Brain pericyte (primary cell): ENCODE data around the gene MICAL3.
"Not testable (repeated sequence)": the region's sequence is repeated elsewhere in the genome, so short reads cannot be mapped to it uniquely, and the experiment has no call there.

ENCODE experiments used
- DNase-seq: peaks from one replicate; pipeline ENCODE4 v3.0.0-alpha.2; 2012; ENCODE audit warnings: low read depth, low spot score

Gene MICAL3

GRCh38 chr22:17939011-17939410, 85.3 kb downstream of the MICAL3 start:
- no peak for DNase-seq

- no peak for DNase-seq
These were observed 85.9 kb downstream of the MICAL3 start for GRCh38 chr22:17938484-17938924.

DNA sequence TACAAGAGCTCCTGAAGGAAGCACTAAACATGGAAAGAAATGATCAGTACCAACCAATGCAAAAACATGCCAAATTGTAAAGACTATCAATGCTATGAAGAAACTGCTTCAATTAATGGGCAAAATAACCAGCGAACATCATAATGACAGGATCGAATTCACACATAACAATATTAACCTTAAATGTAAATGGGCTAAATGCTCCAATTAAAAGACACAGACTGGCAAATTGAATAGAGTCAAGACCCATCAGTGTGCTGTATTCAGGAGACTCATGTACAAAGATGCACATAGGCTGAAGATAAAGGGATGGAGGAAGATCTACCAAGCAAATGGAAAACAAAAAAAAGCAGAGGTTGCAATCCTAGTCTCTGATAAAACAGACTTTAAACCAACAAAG, 91.9 kb downstream of the MICAL3 start:
- not testable (repeated sequence) for DNase-seq

- no peak for DNase-seq
These were observed 92.9 kb downstream of the MICAL3 start for GRCh38 chr22:17931400-17931825.

DNA sequence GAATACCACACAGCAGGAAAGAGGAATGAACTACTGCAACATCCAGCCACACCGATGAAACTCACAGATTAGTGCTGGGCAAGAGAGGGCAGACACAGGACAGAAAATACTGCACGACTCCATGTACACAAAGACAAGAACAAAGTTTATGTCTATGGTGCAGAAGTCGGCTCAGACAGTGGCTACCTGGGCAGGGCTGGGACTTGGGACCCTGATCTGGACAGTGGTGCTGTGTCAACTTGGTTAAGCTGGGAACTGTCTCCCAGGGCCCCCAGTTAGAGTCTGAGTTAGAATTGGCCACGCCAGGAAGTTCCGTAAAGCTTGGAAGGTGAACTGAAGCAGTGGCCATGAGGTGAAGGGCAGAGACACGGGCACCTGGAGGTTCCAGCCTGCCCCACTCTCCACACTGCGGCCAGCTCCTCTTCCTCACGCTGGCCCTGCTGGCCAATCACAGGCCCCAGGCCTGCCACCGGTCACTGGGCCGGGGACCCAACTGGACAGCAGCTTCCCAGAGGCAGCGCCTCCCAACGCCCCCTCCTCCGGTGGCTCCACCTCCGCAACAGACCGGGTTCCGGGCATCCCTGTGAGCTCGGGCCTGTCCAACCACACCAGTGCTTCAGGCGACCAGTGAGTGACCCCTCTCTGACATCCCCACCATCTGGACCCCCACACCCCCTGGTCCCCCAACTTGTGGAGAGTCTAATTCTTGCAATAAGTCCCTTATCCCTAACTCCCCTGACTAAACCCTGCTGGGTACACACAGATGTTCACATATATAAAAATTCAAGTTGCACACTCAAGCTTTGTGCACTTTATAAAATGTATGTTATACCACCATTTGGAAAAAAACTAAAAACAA, 93.7 kb downstream of the MICAL3 start:
- no peak for DNase-seq

- no peak for DNase-seq
These were observed 94.5 kb downstream of the MICAL3 start for GRCh38 chr22:17929909-17930308.

DNA sequence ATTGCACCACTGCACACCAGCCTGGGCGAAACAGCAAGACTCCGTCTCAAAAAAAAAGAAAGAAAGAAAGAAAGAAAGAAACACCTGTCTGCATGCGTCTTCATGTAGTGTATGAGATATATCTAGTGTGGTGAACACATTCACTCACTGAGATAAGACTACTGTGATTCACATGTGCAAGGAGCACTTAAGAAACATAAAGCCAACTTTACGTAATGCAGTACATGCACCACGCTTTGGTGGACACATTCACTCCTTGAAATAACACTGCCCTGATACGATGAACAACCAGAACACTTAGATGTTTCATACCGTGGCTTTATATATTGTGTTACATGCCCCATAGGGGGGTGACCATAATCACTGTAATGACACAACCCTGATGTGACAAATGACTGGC, 96.0 kb downstream of the MICAL3 start:
- DNase-seq, result no peak

DNA sequence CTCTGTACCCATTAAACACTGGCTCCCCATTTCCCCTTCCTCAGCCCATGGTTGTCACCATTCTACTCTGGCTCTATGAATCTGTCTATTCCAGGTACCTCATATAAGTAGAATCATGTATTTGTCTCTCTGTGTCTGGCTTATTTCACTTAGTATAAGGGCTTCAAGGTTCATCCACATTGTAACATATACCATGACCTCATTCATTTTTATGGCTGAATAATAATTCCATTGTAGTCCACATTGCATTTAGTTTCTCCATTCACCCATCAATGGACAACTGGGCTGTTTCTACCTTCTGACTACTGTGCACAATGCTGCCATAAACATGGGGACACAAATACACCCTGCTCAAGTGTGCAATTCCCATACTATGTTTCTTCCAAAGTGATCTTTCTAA, 97.3 kb downstream of the MICAL3 start:
- DNase-seq, result no peak

DNA sequence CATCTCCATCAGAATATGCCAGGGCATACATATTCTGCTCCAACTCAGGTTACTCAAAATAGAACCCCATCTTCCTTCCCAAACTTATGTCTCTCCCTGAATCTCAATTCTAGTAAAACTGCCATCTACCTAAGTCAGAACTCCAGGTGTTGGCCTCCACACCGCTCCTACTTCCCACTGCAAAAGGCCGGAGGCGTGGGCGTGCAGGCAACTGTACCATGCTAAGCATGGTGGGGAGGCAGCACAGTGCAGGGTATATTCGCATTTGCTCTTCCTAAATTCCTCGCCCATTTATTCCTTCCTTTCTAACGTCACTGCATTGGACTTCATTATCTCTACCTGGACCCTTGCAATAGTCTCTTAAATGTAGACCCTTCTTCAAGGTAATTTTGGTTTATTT, 97.8 kb downstream of the MICAL3 start:
- DNase-seq, result no peak

GRCh38 chr22:17925431-17925841, 98.9 kb downstream of the MICAL3 start:
- DNase-seq, result no peak

- no peak for DNase-seq
These were observed 99.5 kb downstream of the MICAL3 start for GRCh38 chr22:17924735-17925364.

- DNase-seq, result no peak
These were observed 100.3 kb downstream of the MICAL3 start for GRCh38 chr22:17924076-17924475.

DNA sequence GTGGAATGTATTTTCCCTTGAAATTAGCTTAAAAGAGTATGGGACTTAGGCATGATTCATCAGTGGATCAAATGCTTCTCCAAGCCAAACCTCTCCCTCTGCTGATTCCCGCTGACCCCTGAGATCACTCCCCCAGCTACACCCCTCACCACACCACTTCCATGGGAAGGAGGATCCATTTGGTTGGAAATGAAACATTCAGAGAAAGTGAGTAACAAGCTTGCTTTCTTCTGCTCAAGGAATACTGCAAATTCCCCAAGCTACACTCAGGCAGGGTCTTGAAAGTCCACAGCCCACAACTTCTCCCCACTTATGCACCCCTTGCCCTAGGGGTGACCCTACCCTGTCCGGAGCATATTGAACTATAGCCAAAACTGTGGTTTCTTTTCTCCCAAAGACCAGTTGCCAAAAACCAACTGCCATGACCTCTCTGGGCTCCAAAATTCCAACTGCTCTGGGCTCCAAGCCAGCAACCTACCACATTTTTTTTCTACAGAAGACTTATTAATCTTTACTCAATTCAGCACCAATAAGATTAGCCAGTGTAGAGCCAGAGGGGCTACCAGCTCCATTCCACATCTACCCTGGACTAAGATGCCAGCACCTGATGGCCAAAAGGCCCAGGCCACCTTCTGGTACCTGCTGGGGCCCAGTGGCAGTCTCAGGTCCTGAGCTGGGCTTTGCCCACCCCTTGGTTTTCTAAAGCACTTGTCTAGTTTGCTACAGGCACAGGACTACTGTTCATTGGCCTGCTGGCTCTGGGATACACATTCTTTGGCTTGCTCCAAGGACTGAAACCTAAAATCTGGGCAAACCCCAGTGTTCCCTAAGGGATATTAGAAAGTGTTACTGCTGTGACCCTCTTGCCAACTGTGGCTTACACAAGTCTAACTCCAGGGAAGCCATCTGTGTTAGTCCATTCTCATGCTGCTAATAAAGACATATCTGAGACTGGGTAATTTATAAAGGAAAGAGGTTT, 101.1 kb downstream of the MICAL3 start:
- no peak for DNase-seq

DNA sequence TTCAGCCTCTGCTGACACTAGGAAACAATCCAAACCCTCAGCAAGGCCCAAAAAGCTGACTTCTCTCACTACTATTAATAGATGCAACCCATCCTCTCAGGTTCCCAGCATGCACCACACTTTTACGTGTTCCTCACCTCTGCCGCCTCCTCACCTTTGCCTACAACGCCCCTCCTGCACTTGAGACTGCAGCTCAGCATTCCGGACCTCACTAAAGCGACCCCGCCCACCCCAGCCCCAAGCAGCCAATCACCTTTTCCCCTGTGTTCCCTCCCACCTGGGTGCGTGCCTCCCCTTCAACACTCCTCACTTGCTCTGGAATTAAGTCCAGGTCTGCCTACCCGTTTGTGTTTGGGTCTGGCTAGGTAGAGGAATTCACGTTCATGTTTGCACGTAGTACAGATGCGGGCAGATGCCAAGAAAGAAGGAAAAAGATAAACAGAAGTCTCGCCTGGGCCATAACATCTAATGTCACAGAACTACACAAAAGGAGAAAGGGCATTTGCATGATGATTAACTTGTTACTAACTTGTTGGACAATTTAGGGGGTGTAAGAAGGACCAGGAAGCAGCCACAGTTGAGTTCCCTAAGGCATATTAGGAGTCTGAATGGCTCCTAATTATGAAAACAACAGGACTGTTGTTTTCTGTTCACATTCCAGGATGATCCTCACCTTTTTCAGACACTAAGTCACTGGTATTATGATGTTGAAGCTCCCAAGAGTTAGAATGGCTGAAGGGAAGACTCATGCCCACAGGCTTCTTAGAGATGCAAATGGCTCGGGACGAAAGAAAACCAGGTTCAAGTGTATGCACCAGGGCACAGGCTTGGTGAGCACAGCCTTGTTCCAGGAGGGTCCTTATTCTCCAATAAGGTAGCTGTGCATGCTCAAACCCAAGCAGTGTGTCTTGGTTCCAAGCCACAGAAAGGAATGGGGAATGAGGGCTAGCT, 102.2 kb downstream of the MICAL3 start:
- no peak for DNase-seq

DNA sequence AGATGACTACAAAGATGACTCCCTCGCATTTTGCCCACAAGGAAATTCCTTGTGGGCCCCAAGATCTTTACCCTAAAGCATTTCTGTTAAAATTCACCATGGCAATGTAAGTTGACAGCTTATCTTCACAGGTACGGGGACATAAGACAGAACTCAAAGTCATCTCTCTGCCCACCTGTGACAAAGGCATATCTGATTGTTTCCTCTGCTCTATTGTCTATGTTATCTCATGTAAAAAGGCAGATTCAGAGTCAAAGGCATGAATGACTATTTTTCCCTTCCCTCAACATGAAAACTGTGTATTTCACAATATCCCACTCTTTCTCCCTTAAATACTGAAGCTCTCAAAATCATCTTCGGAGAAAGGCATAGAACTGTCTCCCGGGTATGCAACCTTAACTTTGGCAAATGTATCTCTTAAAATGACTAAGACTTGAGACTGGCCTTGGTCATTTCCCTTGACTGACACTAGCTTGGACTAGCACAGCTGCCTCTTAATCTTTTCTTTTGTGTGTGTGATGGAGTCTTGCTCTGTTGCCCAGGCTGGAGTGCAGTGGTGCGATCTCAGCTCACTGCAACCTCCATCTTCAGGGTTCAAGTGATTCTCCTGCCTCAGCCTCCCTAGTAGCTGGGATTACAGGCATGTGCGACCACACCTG, 103.2 kb downstream of the MICAL3 start:
- no peak for DNase-seq

GRCh38 chr22:17920145-17920605, 104.2 kb downstream of the MICAL3 start:
- no peak for DNase-seq

DNA sequence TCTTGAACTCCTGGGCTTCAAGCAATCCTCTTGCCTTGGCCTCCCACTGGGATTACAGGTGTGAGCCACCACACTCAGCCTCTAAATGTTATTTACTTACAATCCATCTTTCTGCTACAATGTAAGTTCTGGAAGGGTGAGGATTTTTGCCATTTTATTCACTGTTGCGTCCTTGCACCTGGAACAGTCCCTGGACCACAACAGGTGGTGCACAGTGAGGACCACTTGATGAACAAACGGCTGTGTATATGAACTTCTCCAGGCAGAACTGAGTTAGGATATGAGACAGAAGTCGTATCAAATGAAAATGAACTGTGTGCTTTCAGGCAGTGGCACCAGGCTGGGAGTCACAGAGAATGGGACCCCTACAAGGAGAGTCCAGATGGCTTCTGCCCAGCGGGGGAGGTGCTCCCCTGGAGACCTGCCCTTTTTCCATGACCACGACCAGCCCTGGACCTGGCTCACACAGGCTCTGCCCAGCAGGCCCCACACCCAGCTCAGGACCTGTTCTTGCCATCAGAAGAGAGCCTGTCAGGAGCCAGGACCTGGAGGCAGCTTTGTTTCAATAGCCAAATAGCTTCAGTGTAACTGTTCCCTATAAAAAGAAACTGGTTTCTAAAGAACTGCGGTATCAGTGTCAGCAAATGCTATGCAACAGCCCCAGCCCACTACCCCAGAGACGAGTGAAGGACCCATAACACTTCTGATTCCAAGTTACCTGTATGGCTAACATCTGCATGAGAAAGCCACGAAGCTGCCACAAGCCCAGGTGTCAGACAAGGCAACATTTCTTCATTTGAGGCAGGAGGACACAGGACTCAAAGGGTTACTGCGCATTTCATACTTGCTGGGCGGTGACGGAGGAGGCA, 104.9 kb downstream of the MICAL3 start:
- no peak for DNase-seq

DNA sequence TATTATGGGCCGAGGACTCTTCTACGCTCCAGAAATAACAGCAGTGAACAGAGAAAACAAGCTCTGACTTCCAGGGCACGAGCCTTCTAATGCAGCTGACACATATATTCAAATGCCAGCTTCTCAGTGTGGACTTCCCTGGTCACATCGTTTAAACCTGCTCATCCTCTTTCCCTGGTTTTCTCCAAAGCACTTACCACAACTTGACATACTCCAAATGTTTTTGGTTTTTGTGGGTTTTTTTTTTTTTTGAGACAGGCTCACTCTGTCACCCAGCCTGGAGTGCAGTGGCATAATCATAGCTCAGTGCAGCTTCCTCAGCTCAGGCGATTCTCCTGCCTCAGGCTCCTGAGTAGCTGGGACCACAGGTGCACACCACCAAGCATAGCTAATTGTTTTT, 105.5 kb downstream of the MICAL3 start:
- no peak for DNase-seq

DNA sequence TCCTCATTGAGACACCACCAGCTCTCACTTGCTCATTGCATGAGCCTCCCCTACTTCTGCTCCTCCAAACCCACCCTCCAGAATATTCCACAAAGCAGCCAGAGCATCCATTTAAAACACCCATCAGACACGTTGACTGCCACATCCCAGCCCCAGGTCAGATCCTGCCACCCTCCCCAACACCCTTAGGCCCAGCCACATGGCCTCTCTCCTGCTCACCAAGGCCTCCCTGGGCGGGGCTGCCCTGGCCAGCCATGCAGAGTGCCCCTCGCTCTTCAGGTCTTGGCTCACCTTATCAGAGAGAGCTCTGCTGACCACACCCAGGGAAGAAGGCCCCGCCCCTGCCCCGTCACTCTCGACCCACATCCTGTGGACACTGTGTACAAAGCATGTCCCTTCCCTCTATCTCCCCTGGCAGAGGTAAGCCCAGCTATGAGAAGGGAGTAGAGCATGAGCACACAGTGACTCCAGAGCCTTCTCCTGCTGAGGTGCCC, 106.8 kb downstream of the MICAL3 start:
- no peak for DNase-seq
